Measurements from ENCODE around the gene CA5A. TPM values are rescaled to one million over a fixed set of nuclear protein-coding genes. Genes with fewer than 3 reads are reported as not detected.
A peak's percentile ranks its signal among the peaks of the same experiment; 100 is the strongest.
"Not testable (repeated sequence)": the region's sequence is repeated elsewhere in the genome, so short reads cannot be mapped to it uniquely, and the experiment has no call there.

Gene CA5A
- total RNA-seq, 2 experiments from 2014 or later = not detected

DNA sequence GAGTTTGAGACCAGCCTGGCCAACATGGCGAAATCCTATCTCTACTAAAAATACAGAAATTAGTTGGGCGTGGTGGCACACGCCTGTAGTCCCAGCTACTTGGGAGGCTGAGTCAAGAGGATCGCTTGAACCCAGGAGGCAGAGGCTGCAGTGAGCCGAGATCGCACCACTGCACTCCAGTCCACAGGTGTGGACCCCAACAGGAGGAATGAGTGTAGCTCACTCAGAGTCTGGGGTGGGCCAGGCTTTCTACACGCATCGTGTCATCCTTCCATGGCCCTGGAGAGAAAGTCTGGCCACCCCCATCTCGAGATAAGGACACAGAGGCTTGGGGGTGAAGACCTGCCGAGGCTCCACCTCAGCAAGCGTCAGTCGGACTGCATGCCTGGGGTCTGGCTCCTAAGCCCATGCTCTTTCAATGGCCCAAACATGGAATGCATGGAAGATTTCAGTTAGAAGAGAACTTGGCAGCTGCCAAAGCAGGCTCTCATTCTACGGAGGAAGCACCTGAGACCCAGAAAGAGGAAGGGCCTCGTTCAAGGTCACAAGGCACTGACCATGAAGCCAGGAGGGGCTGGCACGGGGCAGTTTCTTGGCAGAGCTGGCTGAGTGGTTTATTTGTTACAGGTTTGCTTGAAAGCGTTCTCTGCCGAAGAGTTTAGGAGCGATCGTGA lies 1.4 kb downstream of the CA5A start:
- H3K4me1 Mint-ChIP-seq; H3K9me3 Mint-ChIP-seq (ENCODE audit: low read depth); CTCF ChIA-PET; H3K27ac Mint-ChIP-seq; ATAC-seq; H3K27me3 Mint-ChIP-seq; intact Hi-C loops (cut with DNase I, micrococcal nuclease); H3K4me3 Mint-ChIP-seq; H3K36me3 Mint-ChIP-seq (ENCODE audit: low read depth); POLR2A ChIA-PET; DNase-seq: not testable (repeated sequence)

DNA sequence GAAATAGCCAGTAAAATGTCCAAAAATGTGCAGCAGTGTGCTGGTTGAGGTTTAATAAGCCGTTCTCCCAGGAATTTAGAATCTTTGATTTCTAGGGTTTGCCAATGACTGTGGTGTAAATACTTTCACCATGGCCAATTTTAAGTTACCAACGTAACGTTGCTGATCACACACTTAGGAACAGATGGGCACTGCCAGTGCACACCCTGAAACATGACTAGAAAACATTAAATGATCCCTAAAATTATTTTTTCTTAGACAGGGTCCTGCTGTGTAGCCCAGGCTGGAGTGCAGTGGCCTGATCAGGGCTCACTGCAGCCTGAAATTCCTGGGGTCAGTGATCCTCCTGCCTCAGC lies 3.2 kb downstream of the CA5A start:
- H3K27me3 Mint-ChIP-seq = no peaks in the 10 kb centered on the region
- POLR2A ChIA-PET = no interaction called here
- intact Hi-C loops (cut with DNase I, micrococcal nuclease) = no loop called here
- no peak for ATAC-seq
- no peaks in the 10 kb centered on the region for H3K36me3 Mint-ChIP-seq (ENCODE audit: low read depth)
- no peaks in the 10 kb centered on the region for H3K4me1 Mint-ChIP-seq
- H3K27ac Mint-ChIP-seq = no peak overlapping the region
- H3K9me3 Mint-ChIP-seq (ENCODE audit: low read depth) = no peaks in the 10 kb centered on the region
- CTCF ChIA-PET = no interaction called here
- H3K4me3 Mint-ChIP-seq = no peak overlapping the region
- DNase-seq = no peak

DNA sequence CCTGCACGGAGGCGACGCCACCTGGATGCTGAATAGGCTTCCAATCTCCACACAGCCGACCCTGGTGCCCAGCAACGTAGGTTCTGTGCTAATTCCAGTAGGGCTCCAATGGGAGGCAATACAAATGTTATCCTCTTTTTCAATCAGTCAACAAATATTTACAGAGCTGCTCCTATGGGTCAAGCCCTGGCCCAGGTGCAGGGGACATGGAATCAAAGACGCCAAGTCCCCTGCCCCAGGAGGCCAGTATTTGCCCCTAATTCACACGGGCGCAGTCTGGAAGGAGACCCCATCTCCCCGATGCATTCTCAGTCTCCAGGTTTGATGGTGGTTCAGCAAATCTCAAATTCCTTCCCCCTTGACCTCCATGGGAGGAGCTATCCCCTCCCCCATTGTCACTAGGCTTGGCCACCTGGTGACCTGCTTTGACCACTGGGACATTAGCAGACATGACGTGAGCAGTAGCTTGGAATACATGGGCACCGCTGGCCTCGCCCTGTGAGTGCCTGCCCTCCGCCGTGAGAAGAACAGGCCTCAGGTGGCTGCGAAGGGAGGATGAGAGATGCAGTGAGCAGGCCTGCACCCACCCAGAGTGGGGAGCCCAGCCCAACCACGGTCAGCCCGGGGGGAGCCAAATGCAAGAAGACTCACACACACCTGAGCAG lies 3.7 kb downstream of the CA5A start:
- H3K4me3 Mint-ChIP-seq; intact Hi-C loops (cut with DNase I, micrococcal nuclease); ATAC-seq; H3K27me3 Mint-ChIP-seq; H3K9me3 Mint-ChIP-seq (ENCODE audit: low read depth); CTCF ChIA-PET; POLR2A ChIA-PET; H3K27ac Mint-ChIP-seq; H3K36me3 Mint-ChIP-seq (ENCODE audit: low read depth); DNase-seq; H3K4me1 Mint-ChIP-seq: not testable (repeated sequence)

DNA sequence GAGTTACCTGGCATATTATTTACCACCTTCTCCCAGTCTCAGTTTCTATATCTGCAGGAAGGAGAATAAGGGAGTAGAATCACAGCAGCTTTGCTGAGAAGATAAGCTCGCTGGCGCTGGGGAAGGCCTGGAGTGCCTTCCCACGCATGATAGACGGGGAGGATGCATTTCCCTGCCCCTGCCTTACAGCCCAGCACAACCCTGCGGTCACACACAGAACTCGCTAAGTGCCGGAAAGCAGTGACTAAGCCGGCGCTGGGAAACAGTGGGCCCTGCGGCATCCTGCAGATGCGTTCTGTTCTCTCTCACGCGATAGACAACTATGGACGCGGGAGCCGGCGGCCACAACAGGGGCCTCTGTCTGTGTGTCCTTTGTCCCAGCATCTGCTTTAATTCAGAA lies 4.8 kb downstream of the CA5A start:
- intact Hi-C loops (cut with DNase I, micrococcal nuclease) = no loop called here
- POLR2A ChIA-PET = no interaction called here
- Mint-ChIP-seq H3K4me1 (peaks cover 3% of the 10 kb centered on the region), H3K9me3 (ENCODE audit: low read depth) (no peaks in the 10 kb centered on the region), H3K36me3 (ENCODE audit: low read depth) (no peaks in the 10 kb centered on the region), H3K27ac (no peak overlapping the region), H3K4me3 (no peak overlapping the region), H3K27me3 (no peaks in the 10 kb centered on the region)
- CTCF ChIA-PET = interaction anchor here (0.6 kb wide), 1 partner anchor 154 kb away, joined by 3 read pairs; no protein-coding TSS in a partner anchor
- ATAC-seq (peak; percentile 78), DNase-seq (peak; percentile 56)

DNA sequence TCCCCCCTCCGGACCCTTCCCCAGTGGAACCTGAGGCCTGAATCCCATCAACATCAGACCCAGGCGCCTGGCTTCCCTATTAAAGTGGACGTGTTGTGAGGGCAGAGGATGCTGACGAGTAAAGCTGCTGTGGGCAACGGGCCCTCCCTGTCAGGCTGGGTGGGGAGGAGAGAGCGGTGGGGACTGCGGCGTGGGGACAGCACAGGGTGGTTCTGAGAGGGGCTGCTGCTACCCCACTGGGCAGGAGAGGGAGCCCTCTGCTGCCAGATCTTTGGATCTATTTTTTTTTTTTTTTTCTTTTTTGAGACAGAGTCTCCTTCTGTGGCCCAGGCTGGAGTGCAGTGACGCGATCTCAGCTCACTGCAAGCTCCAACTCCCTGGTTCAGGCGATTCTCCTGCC lies 5.9 kb downstream of the CA5A start:
- DNase-seq (peak; percentile 40), ATAC-seq (peak; percentile 39)
- intact Hi-C loops (cut with DNase I, micrococcal nuclease) = no loop called here
- ChIA-PET POLR2A (no interaction called here), CTCF (no interaction called here)
- Mint-ChIP-seq H3K4me3 (no peak overlapping the region), H3K4me1 (peaks cover 7% of the 10 kb centered on the region), H3K27ac (no peak overlapping the region), H3K36me3 (ENCODE audit: low read depth) (no peaks in the 10 kb centered on the region), H3K9me3 (ENCODE audit: low read depth) (no peaks in the 10 kb centered on the region), H3K27me3 (no peaks in the 10 kb centered on the region)

DNA sequence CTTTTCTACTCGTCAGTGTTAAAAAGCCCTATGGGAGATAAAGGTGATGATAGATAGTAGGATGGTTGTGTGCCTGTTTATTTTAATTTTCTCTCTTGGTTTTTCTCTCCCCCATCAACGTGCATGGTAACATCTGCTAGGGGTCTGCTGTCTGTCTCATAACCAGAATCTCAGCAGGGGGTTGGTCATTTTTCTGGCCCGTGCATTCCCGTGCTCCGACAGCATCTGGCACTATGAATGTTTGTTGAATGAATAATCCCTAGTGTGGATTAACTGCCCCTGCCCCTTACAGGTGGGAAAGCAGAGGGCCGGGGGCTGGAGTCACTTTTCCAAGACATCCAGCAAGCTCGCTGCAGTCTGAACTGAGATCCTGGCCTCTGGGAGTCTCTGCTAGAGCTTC lies 6.3 kb downstream of the CA5A start:
- no peaks in the 10 kb centered on the region for H3K27me3 Mint-ChIP-seq
- no peak for ATAC-seq
- no peaks in the 10 kb centered on the region for H3K9me3 Mint-ChIP-seq (ENCODE audit: low read depth)
- peaks cover 7% of the 10 kb centered on the region for H3K4me1 Mint-ChIP-seq
- POLR2A ChIA-PET = no interaction called here
- intact Hi-C loops (cut with DNase I, micrococcal nuclease) = no loop called here
- CTCF ChIA-PET = no interaction called here
- no peaks in the 10 kb centered on the region for H3K36me3 Mint-ChIP-seq (ENCODE audit: low read depth)
- no peak for DNase-seq
- no peak overlapping the region for H3K27ac Mint-ChIP-seq
- no peak overlapping the region for H3K4me3 Mint-ChIP-seq

DNA sequence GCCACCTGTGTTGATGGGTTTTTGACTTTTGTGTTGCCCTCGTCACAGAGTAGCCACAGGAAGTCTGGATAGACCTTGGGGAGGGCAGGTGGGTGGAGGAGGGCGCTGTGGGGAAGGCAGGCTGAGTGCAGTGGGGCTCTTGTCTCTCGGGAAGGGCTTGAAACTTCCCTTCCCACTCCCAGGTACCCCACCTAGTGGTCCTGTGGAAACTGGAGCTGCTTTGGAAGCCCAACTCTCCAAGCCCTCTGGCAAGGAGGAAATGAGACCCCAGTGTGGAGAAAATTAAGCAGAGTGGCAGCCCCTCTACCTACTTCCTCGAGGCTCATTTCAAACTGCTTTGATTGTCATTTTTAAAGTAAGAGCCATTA lies 9.2 kb downstream of the CA5A start:
- DNase-seq (no peak), ATAC-seq (no peak)
- H3K36me3 Mint-ChIP-seq (ENCODE audit: low read depth) = no peaks in the 10 kb centered on the region
- H3K4me3 Mint-ChIP-seq = no peak overlapping the region
- H3K27me3 Mint-ChIP-seq = no peaks in the 10 kb centered on the region
- ChIA-PET CTCF (interaction anchor here (0.8 kb wide), 1 partner anchor 43 kb away, joined by 4 read pairs; no protein-coding TSS in a partner anchor), POLR2A (no interaction called here)
- H3K27ac Mint-ChIP-seq = no peak overlapping the region
- peaks cover 7% of the 10 kb centered on the region for H3K4me1 Mint-ChIP-seq
- H3K9me3 Mint-ChIP-seq (ENCODE audit: low read depth) = no peaks in the 10 kb centered on the region
- intact Hi-C loops (cut with DNase I, micrococcal nuclease) = no loop called here

DNA sequence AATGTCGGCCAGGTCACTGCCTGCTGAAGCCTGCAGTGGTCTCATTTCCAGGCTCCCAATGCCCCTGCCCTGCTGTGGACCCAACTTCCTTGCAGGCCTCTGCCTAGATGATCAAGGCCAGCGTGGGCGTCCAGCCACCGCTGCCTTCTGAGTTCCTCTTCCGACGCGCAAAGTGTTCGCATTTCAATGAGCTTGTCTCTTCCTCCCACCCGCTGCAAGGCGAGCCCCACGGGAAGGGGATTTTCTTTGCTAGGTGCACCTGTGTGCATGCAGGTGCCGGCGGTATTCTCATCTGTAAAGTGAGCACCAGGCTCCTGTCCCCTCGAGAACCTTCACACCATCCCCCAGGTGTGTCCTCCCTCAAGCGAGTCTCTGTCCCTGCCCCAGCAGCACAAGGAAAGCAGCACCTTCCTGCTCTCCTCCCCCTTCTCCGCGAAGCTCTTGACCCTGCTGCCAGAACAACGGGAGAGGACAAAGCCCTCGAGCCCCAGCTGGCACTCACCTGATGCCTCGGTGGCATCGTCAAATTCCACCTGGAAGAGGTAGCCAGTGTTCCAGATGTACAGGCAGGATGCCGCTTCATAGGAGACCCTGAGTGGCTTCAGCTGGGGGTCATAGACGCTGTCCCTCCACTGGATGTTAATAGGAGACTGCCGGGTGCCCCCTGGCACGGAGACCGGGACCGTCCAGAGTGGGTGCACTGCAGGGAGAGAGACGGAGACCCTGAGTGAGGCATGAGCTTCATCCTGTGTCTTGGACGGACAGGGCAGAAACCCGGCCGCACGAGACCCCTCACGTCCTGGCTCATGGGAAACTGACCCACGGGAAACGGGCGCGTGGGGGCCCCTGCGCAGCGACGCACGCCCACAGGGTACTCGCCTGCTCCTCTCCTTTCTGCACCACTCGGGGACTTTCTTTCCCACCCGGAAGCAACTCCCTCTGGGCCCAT lies 9.8 kb downstream of the CA5A start:
- POLR2A ChIA-PET = no interaction called here
- Mint-ChIP-seq H3K4me1 (peaks cover 7% of the 10 kb centered on the region), H3K27me3 (no peaks in the 10 kb centered on the region), H3K9me3 (ENCODE audit: low read depth) (no peaks in the 10 kb centered on the region), H3K36me3 (ENCODE audit: low read depth) (no peaks in the 10 kb centered on the region), H3K27ac (no peak overlapping the region), H3K4me3 (no peak overlapping the region)
- ATAC-seq (peak; percentile 63), DNase-seq (peak; percentile 54)
- intact Hi-C loops (cut with DNase I, micrococcal nuclease) = no loop called here
- CTCF ChIA-PET = interaction anchor here (0.6 to 1.2 kb wide), 3 partner anchors 55 to 133 kb away, joined by 3 to 6 read pairs (median 3); no protein-coding TSS in a partner anchor

DNA sequence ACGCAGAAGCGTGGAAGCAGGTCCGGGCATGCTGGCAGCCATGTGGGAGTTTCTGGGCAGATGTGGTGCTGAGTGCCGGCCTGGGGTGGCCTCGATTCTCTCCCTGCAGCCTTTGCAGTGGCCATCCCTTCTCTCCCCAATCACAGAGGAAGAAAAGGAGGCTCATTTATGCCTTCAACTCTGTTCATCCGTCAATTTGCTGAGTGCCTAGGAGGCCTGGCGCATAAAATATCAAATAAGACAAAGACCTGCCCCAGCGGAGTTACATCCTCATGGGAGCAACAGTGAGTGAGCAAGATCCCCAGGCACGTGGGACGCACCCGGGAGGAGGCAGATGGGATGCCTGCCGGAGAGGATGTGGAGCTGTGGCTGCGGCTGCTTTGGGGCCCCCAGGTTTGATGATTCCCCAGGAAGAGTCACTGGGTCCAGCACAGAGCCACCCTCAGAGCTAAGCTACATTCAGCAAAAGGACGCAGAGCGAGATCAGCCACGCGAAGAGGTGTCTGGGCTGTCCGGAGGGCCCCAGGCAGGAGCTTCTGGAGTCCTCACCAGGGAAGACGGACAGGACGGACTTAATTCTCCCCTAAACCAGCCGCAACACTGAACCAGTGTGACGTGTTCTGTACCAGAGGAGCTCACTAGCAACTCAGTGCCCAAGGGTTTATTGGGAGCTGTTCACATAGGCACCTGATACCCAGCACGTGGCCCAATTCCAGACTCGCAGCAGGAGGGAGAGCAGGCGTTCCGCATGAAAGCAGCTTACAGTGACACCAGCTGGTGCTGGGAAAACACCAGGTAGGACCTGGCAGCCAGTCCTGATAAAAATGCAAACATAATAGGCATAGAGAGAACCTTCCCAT lies 11.3 kb downstream of the CA5A start:
- no peak for ATAC-seq
- POLR2A ChIA-PET = no interaction called here
- no peak for DNase-seq
- H3K27ac Mint-ChIP-seq = no peak overlapping the region
- no peaks in the 10 kb centered on the region for H3K27me3 Mint-ChIP-seq
- intact Hi-C loops (cut with DNase I, micrococcal nuclease) = no loop called here
- no peaks in the 10 kb centered on the region for H3K36me3 Mint-ChIP-seq (ENCODE audit: low read depth)
- no peaks in the 10 kb centered on the region for H3K9me3 Mint-ChIP-seq (ENCODE audit: low read depth)
- no peak overlapping the region for H3K4me3 Mint-ChIP-seq
- H3K4me1 Mint-ChIP-seq = peaks cover 7% of the 10 kb centered on the region
- CTCF ChIA-PET = no interaction called here

DNA sequence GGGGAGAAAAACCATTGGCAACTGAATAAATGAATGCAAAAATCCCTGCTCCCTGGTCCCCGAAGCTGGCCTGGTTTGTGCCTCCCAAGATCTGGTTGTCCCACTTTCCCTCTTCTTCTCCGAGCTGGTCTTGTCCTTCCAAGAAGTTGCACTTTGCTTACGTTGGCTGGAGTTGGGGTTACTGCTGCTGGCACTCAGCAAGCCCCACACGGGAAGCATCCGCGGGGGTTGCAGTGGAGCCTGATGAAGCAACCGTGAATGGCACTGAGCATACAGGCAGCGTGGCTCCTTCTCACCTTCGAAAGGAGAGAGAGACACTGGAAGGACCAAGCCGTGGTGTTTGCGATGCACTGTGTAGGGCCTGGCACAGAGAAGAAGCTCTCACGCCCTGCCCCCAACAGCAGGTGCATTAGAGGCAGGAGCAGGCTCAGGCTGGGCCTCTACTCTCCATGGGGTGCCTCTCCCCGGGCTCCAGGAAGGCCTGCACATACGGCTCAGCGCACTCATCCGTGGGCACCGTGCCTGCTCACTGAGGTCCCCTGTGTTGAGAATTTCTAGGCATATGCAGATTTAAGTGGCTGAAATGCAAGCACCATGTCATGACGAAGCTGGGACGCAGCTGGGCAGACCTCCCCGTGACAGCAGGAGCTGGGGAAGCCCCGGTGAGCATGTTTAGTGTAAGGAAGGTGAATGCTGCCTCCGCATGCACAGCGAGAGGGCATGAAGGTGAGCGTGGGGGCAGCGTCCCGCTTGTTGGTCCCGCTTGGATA lies 12.1 kb downstream of the CA5A start:
- no peaks in the 10 kb centered on the region for H3K9me3 Mint-ChIP-seq (ENCODE audit: low read depth)
- intact Hi-C loops (cut with DNase I, micrococcal nuclease) = no loop called here
- CTCF ChIA-PET = no interaction called here

More for the DNA sequence above, 12.1 kb downstream of the CA5A start:
- no peak for ATAC-seq
- POLR2A ChIA-PET = no interaction called here
- H3K36me3 Mint-ChIP-seq (ENCODE audit: low read depth) = no peaks in the 10 kb centered on the region
- H3K4me3 Mint-ChIP-seq = no peak overlapping the region
- H3K27me3 Mint-ChIP-seq = no peaks in the 10 kb centered on the region
- DNase-seq = no peak
- H3K27ac Mint-ChIP-seq = no peak overlapping the region
- peaks cover 7% of the 10 kb centered on the region for H3K4me1 Mint-ChIP-seq
